Astrocyte of the spinal cord (primary cell): ENCODE results near the gene LMX1A.

Experiments used
- DNase-seq: peaks from one replicate; pipeline ENCODE4 v3.0.0; 2011; ENCODE audit warnings: low read depth, low spot score
- H3K4me3 ChIP-seq: 2 replicates; pipeline ENCODE4 v1.5.1; 2011; ENCODE audit warnings: low read depth, mild to moderate bottlenecking, low read length, moderate library complexity
- CTCF ChIP-seq: IDR thresholded peaks from 2 replicates; pipeline ENCODE4 v1.5.1; 2012; ENCODE audit warnings: low read depth, mild to moderate bottlenecking, low read length, inconsistent platforms
- in situ Hi-C: cut with HindIII; loops from 2 replicates; pipeline ENCODE4 v1.10.0; 2017; ENCODE audit warnings: low sequenced_read_pairs

LMX1A gene

GRCh38 chr1:165153182-165153581 lies 203.3 kb downstream of the LMX1A start:
- no peak for DNase-seq

GRCh38 chr1:165152727-165153126 lies 203.8 kb downstream of the LMX1A start:
- no peak for TF ChIP-seq CTCF
- in situ Hi-C loops = no loop called here
- DNase-seq = no peak
- H3K4me3 ChIP-seq = no peak overlapping the region

More at GRCh38 chr1:165153182-165153581, 203.3 kb downstream of the LMX1A start:
- in situ Hi-C loops = no loop called here
- TF ChIP-seq CTCF = no peak
- H3K4me3 ChIP-seq = no peak overlapping the region

- no peak for DNase-seq
- H3K4me3 ChIP-seq = no peak overlapping the region
- in situ Hi-C loops = no loop called here
- no peak for TF ChIP-seq CTCF
Measured at GRCh38 chr1:165152109-165152508, 204.4 kb downstream of the LMX1A start.
